ENCODE data around the gene CYP3A7.
"Not testable (repeated sequence)": the region's sequence is repeated elsewhere in the genome, so short reads cannot be mapped to it uniquely, and the experiment has no call there.

The CYP3A7 gene

DNA sequence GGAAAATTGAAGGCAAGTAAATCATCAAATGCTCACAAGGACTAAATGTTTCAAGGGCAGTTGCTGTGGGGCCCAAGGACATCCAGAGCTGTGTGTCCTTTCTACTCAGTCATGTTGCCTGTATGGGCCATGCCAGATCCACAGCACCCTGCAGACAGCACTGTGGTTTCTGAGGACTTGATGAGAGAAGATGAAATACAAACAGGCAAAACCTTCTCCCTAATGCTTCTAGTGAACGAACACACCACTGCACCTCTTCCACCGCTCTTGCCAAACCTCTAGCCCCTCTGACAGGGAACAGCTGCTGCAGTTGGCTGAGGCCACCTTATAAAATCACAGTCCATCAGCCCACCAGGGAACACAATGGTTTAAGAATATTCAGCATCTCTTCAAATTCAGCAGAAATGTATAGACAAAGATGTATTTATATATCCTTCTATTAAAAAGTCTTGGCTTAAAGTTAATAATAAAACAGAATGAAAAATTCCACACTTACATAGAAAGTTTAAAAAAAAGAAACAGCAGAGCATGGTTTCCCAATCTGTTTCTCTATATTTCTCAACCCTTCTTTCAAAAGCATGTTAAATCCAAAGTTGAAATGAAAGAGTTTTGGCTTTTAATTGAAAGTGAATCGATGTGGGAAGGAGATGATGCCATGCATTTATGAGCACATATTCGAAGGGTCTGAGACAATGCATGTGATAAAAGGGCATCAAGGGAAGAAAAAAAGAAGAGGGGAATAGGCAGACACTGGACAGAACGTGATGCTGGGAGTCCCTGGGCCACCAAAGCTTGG lies 14.0 kb downstream of the CYP3A7 start:
- FAIRE-seq (no peak), DNase-seq (ENCODE audit: insufficient read length) (no peak)
- TF ChIP-seq TAF1 (IDR thresholded peaks at IDR 0.05; ENCODE audit: borderline replicate concordance, low read depth, low read length) (no peak), POLR2AphosphoS5 (IDR thresholded peaks at IDR 0.05; ENCODE audit: low read depth, low read length) (no peak), POLR2A (IDR thresholded peaks at IDR 0.05; ENCODE audit: low read depth, low read length) (no peak)

DNA sequence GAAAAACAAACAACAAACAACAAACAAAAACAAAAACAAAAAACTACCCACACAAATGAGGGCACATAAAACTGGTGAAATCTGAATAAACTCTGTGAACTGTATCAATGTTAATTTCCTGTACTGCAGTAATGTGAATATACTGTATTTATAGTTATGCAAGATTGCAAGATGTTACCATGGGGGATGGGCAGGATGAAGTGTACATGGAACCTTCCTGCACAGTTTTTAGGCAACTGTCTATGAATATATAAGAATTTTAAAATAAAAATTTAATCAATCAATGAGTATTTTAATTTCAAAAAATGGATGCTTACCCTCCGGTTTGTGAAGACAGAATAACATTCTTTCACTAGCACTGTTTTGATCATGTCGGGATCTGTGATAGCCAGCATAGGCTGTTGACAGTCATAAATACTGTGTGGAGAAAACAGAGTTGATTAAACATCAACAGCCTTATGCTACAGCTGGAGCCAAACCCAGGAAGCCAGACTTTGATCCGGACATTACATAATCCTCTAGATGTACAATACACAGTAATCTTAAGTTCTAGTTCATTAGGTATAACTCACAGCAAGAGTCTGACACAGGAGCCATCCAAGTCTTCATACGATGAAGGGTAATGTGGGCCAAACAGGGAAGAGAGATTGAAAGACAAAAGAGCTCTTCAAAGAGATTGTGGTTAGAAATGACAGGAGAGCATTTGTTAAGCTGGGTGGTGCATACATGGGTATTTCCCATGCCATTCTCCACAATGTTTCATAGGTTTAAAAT lies 14.8 kb downstream of the CYP3A7 start:
- TF ChIP-seq POLR2A (IDR thresholded peaks at IDR 0.05; ENCODE audit: low read depth, low read length) (no peak), TAF1 (IDR thresholded peaks at IDR 0.05; ENCODE audit: borderline replicate concordance, low read depth, low read length) (no peak), POLR2AphosphoS5 (IDR thresholded peaks at IDR 0.05; ENCODE audit: low read depth, low read length) (no peak)
- FAIRE-seq (no peak), DNase-seq (ENCODE audit: insufficient read length) (no peak)

DNA sequence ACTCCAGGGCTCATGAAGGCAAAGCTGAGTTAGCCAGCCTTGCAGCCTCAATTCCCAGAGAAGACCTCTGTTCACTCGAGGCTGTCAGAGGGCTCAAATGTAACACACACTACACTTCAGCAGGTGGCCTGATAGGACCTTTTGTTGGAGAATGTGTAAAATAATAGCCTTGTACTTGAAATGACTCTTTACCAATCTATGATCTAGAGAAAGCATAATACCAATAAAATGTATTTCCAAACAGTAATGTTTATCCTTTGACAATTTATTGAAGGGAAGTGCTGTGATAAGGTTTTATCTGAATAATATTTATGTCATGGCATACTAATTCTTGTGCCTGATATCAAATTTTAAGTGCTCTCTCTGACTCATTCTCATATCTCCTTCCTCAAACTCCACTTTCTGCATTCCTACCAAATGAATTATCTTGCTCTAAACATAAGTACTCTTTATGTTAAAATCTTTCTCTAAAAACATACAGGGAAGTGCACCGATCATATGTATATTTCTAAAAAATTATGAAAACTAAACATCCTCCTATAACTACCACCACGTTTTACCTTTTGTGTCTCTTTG lies 20.9 kb downstream of the CYP3A7 start:
- DNase-seq (ENCODE audit: insufficient read length) = no peak
- no peak for FAIRE-seq
- TF ChIP-seq POLR2AphosphoS5 (IDR thresholded peaks at IDR 0.05; ENCODE audit: low read depth, low read length) (no peak), TAF1 (IDR thresholded peaks at IDR 0.05; ENCODE audit: borderline replicate concordance, low read depth, low read length) (no peak), POLR2A (IDR thresholded peaks at IDR 0.05; ENCODE audit: low read depth, low read length) (no peak)

DNA sequence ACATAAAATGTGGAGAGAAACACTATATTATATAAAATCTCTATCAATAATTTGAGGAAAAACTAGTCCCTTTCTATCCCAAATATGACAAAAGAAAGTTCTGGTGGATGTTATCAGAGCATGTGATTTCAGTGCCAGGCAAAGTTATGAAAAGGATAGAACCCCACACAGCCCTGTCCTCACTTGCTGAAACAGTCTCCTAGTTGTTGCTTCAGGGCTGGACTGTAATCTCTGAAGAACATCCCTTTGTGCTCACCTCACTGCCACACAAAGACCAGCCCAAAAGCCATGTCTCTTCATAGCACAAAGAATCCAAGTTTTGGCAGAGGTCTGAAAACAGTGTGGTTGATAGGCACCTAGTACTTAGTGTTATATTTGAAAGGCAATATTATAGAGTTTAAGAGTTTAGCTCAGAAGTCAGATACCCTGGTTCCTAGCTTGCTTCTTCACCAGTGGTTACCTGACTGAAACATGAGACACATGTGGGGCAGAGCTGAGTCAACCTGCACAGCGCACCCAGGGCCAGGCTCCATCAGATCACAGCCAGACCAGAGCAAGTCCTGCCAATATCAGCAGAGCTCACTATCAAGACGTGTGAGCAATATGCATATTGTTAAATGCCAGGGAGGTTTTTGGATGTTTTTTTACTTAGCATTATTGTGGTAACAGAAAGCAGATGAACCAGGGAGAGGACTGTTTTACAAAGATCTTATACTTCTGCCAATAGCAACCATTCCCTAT lies 25.0 kb downstream of the CYP3A7 start:
- FAIRE-seq (no peak), DNase-seq (ENCODE audit: insufficient read length) (no peak)
- no peak for TF ChIP-seq POLR2A (IDR thresholded peaks at IDR 0.05; ENCODE audit: low read depth, low read length)
- TF ChIP-seq TAF1 (IDR thresholded peaks at IDR 0.05; ENCODE audit: borderline replicate concordance, low read depth, low read length) = no peak
- TF ChIP-seq POLR2AphosphoS5 (IDR thresholded peaks at IDR 0.05; ENCODE audit: low read depth, low read length) = no peak

DNA sequence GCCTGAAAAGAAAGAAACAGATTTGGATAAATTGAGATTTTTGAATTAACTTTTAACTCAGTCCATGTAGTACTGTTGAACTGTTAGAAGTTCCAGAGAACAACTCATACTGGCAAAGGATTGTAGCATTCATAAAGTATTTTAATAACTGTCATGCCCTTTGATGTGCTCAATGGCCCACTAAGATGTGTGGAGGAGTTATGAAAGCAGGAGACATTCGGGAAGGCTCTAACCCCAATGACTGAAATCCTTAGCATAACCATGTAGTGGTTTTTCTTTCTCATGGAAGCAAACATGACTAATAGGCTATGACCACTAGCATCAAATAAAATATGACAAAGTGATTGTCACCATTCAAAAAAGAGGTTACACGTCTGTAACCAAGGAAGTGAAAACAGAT lies 25.7 kb downstream of the CYP3A7 start:
- FAIRE-seq = no peak
- DNase-seq (ENCODE audit: insufficient read length) = no peak
- TF ChIP-seq POLR2A (IDR thresholded peaks at IDR 0.05; ENCODE audit: low read depth, low read length) (no peak), TAF1 (IDR thresholded peaks at IDR 0.05; ENCODE audit: borderline replicate concordance, low read depth, low read length) (no peak)

DNA sequence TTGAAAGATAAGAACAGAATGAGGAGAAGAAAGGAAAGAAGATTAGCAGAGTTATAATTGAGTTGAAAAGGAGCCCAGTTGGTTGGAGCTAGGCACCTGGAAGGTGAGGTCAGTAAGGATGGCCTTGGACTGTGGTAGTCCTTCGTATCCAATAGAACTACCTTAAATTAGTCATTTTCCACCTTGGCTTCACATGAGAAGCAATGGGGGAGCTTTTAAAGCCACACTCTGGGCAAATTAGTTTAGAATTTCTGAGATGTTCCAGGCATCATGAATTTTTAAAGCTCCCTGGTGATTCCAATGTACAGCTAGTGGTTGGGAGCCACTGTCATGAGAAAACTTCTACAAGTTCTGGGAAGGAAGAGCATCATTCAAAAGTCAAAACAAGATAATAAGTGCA lies 27.9 kb downstream of the CYP3A7 start:
- DNase-seq (ENCODE audit: insufficient read length) (no peak), FAIRE-seq (no peak)
- TF ChIP-seq POLR2AphosphoS5 (IDR thresholded peaks at IDR 0.05; ENCODE audit: low read depth, low read length) (no peak), TAF1 (IDR thresholded peaks at IDR 0.05; ENCODE audit: borderline replicate concordance, low read depth, low read length) (no peak), POLR2A (IDR thresholded peaks at IDR 0.05; ENCODE audit: low read depth, low read length) (no peak)

DNA sequence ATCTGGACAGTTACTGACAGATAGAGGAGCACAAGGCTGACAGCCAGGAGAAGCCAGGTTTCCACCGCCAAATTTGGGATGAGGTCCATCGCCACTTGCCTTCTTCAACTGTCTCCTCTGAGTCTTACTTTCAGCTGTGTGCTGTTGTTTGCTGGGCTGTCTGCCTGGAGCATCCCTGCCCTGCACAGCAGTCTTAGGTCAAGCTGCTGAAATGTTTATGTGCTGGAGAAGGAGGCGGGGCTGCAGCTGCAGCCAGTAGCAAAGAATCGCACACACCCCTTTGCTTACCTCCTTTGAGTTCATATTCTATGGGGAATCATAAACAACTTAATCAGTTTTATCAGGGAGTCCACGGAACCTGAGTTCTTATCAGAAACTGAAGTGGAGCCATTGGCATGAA lies 35.0 kb downstream of the CYP3A7 start:
- DNase-seq (ENCODE audit: insufficient read length) (no peak), FAIRE-seq (no peak)
- TF ChIP-seq POLR2A (IDR thresholded peaks at IDR 0.05; ENCODE audit: low read depth, low read length) (no peak), TAF1 (IDR thresholded peaks at IDR 0.05; ENCODE audit: borderline replicate concordance, low read depth, low read length) (no peak), POLR2AphosphoS5 (IDR thresholded peaks at IDR 0.05; ENCODE audit: low read depth, low read length) (no peak)

DNA sequence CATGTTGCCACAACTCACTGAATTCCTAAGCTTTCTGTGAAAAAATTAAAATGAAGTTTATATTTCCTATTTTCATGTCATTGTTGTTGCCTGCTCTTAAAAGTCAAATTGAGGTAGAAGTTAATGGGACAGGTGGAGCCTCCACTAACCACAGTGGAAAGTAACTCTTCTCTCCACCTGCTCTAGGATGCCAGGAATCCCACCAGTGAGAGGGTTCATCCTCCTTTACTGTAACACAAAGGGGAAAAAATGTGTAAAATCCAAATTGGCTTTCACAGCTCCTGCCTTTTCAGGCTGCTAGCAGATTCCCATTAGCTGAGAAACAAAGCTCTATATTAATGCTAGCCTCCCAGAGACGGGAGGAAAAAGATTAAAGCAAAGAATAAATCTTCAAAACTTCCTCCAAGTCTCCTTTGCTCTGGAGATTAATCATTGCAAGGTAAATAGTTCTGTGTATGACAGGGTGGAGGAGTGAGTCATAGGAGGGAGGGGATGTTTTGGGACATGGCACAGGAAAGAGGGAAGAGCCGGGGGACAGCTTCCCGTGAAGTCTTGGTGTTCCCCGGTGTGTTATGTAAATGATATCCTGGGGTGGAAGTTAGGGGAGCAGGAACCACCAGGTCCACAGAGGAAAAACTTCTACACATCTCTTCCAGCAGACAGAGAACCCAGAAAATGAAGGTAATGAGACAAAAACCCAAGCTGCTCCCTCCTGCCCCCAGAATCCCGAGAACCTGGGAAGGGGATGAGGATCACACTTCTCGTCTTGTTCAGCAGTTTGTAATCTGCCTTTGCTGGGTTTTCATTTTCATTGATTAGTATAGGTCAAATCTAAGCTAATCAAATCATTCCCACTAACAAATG lies 35.9 kb downstream of the CYP3A7 start:
- not testable (repeated sequence) for DNase-seq (ENCODE audit: insufficient read length); FAIRE-seq

DNA sequence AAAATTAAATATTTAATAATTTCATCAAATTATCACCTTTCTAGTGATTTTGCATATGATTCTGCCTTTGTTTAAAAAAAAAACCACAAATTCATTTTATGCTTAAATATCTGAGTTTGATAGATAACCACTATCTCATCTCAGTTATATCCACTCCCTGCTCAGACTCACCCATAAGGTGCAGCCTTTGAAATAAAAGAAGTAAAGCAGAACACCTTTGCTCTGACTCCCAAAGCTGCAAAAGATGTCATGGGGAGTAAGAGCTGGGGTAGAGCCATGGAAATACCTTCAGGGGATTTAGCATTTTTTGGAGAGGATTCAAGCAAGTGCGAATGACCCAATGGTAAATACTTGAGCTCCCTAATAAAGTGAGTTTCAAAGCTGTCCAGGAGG lies 40.1 kb downstream of the CYP3A7 start:
- DNase-seq (ENCODE audit: insufficient read length) (no peak), FAIRE-seq (no peak)
- TF ChIP-seq TAF1 (IDR thresholded peaks at IDR 0.05; ENCODE audit: borderline replicate concordance, low read depth, low read length) (no peak), POLR2A (IDR thresholded peaks at IDR 0.05; ENCODE audit: low read depth, low read length) (no peak)

DNA sequence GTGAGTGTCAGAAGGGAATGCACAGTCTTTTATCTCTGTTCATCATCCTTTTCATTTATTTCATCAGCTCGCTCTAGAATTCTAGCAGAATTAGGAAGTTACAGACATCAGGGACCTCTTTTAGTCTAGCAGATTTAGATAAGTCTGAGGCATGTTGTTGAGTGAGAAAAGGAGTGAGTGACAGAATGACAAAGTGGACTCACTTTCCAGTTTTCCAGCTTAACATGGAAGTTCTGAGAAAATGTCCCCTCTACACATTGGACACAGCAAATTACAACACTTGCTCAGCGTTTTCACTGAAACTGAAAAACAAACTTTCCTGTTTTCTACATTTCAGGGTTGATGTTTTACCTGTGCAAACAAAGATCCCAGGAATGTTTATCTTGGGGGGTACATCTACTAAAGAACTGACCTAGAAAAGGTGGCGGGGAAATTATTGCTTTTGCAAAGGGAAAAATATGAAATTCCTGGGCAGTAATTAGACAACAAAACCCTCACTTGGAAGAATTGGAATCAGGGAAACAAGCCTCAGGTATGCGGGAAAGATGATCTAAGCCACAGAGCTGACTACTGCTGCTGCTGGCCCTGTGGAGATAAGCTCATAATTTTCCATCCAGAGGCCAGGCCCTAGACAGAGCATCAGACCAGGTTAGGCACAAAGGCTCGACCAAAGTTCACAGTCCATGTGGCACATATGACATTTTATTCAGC lies 40.6 kb downstream of the CYP3A7 start:
- FAIRE-seq = no peak
- DNase-seq (ENCODE audit: insufficient read length) = no peak
- TF ChIP-seq POLR2A (IDR thresholded peaks at IDR 0.05; ENCODE audit: low read depth, low read length) = no peak
- TF ChIP-seq POLR2AphosphoS5 (IDR thresholded peaks at IDR 0.05; ENCODE audit: low read depth, low read length) = no peak
- no peak for TF ChIP-seq TAF1 (IDR thresholded peaks at IDR 0.05; ENCODE audit: borderline replicate concordance, low read depth, low read length)

All from GM12892 (cell line).